IMR-90 (cell line): Measurements from ENCODE around the gene BCL2L11. TPM values are rescaled to one million over a fixed set of nuclear protein-coding genes. Genes with fewer than 3 reads are reported as not detected.

Experiments
- ATAC-seq: fragments of 200-7000 bp; cut with Tn5 transposase; 2 replicates; pipeline ENCODE4 v1.9.1; 2020; ENCODE audit warnings: low read depth, mild to moderate bottlenecking, moderate library complexity
- BruUV-seq: library from RNA; stranded (reverse); fragments of 400-500 nt; replicated peaks from 2 replicates; lab custom pipeline; 2021; lab: Mats Ljungman, UMichigan
- CTCF ChIA-PET: fragments of 300-600 bp; formaldehyde crosslinking; extraction: SDS; loops from one replicate; lab custom pipeline; 2021; ENCODE audit warnings: antibody characterized with exemption; lab: Yijun Ruan, JAX
- POLR2A ChIA-PET: fragments of 300-600 bp; sonication (Branson Sonifier 250); formaldehyde crosslinking; loops from one replicate; lab custom pipeline; 2022; ENCODE audit warnings: antibody characterized with exemption; ENCODE audit not compliant: unreplicated experiment; lab: Charles Lee
- DNase-seq: peaks from one replicate; pipeline ENCODE4 v3.0.0; 2013
- H2AFZ ChIP-seq: replicated peaks from 2 replicates; pipeline ENCODE3; 2013; ENCODE audit warnings: low read length, mild to moderate bottlenecking; ENCODE audit not compliant: poor library complexity
- H2AK5ac ChIP-seq: 2 replicates; pipeline ENCODE4 v1.6.1; 2013; ENCODE audit warnings: low read depth, low read length, inconsistent platforms
- H2AK9ac ChIP-seq: replicated peaks from 2 replicates; pipeline ENCODE3; 2013; ENCODE audit warnings: mild to moderate bottlenecking, low read depth, low read length, moderate library complexity; ENCODE audit not compliant: poor library complexity
- H2BK120ac ChIP-seq: 2 replicates; pipeline ENCODE4 v1.6.1; 2013; ENCODE audit warnings: low read depth, low read length, inconsistent platforms
- H2BK15ac ChIP-seq: 3 replicates; pipeline ENCODE4 v1.6.1; 2013; ENCODE audit warnings: low read depth, low read length, inconsistent platforms
- H2BK20ac ChIP-seq: 2 replicates; pipeline ENCODE4 v1.6.1; 2013; ENCODE audit warnings: low read depth, mild to moderate bottlenecking, inconsistent platforms, low read length, moderate library complexity
- H2BK5ac ChIP-seq: 2 replicates; pipeline ENCODE4 v1.6.1; 2013; ENCODE audit warnings: mild to moderate bottlenecking, low read depth, low read length, inconsistent platforms; ENCODE audit not compliant: poor library complexity, severe bottlenecking
- H3K14ac ChIP-seq: replicated peaks from 2 replicates; pipeline ENCODE4 v1.6.1; 2013; ENCODE audit warnings: low read depth, low read length, inconsistent platforms
- H3K18ac ChIP-seq: 2 replicates; pipeline ENCODE4 v1.6.1; 2013; ENCODE audit warnings: low read depth, low read length, control low read depth
- H3K23ac ChIP-seq: 2 replicates; pipeline ENCODE4 v1.6.1; 2013; ENCODE audit warnings: low read depth, low read length, inconsistent platforms
- H3K27ac ChIP-seq: 2 replicates; pipeline ENCODE4 v1.5.1; 2013; ENCODE audit warnings: mild to moderate bottlenecking, control low read depth, low read length; ENCODE audit not compliant: insufficient read depth
- H3K27me3 ChIP-seq: 2 replicates; pipeline ENCODE4 v1.6.1; 2013; ENCODE audit warnings: low read length; ENCODE audit not compliant: control insufficient read depth, insufficient read depth
- H3K36me3 ChIP-seq: 2 replicates; pipeline ENCODE4 v1.6.1; 2013; ENCODE audit warnings: low read length, mixed read lengths; ENCODE audit not compliant: control insufficient read depth, insufficient read depth
- H3K4ac ChIP-seq: 2 replicates; pipeline ENCODE4 v1.6.1; 2013; ENCODE audit warnings: low read depth, low read length, inconsistent platforms
- H3K4me1 ChIP-seq: 2 replicates; pipeline ENCODE4 v1.6.1; 2013; ENCODE audit warnings: low read length, mixed read lengths; ENCODE audit not compliant: control insufficient read depth, insufficient read depth
- H3K4me2 ChIP-seq: 2 replicates; pipeline ENCODE4 v1.6.1; 2013; ENCODE audit warnings: low read depth, mild to moderate bottlenecking, control low read depth, low read length, moderate library complexity
- H3K4me3 ChIP-seq: 2 replicates; pipeline ENCODE4 v1.5.1; 2013; ENCODE audit warnings: low read depth, mild to moderate bottlenecking, control low read depth, low read length, moderate library complexity; ENCODE audit not compliant: insufficient read depth
- H3K56ac ChIP-seq: 2 replicates; pipeline ENCODE4 v1.6.1; 2013; ENCODE audit warnings: low read length, inconsistent platforms; ENCODE audit not compliant: insufficient read depth; ENCODE audit errors: extremely low read depth
- H3K79me1 ChIP-seq, 2 experiments: 2 replicates each; pipeline ENCODE4 v1.6.1; 2013; ENCODE audit warnings: low read length in 2 of 2, inconsistent platforms in 1 of 2, low read depth in 1 of 2
- H3K9ac ChIP-seq: 2 replicates; pipeline ENCODE4 v1.6.1; 2013; ENCODE audit warnings: low read depth, low read length, control low read depth
- H3K9me1 ChIP-seq: 2 replicates; pipeline ENCODE4 v1.6.1; 2013; ENCODE audit warnings: low read length, inconsistent platforms; ENCODE audit not compliant: insufficient read depth
- H3K9me3 ChIP-seq: 2 replicates; pipeline ENCODE4 v1.6.1; 2013; ENCODE audit warnings: low read length; ENCODE audit not compliant: control insufficient read depth, insufficient read depth
- H4K20me1 ChIP-seq: 2 replicates; pipeline ENCODE4 v1.6.1; 2013; ENCODE audit warnings: low read length, inconsistent platforms; ENCODE audit not compliant: insufficient read depth
- H4K5ac ChIP-seq: 2 replicates; pipeline ENCODE4 v1.6.1; 2013; ENCODE audit warnings: mild to moderate bottlenecking, low read depth, low read length, control low read depth
- H4K8ac ChIP-seq, 2 experiments: 2 replicates each; pipeline ENCODE4 v1.6.1; 2013; ENCODE audit warnings: low read depth in 2 of 2, low read length in 2 of 2, control low read depth in 1 of 2, inconsistent platforms in 1 of 2
- H4K91ac ChIP-seq: 2 replicates; pipeline ENCODE4 v1.6.1; 2013; ENCODE audit warnings: low read depth, low read length, inconsistent platforms; ENCODE audit not compliant: insufficient read depth
- BHLHE40 ChIP-seq: fragments of 150-350 bp; IDR thresholded peaks from 2 replicates; pipeline ENCODE4 v1.6.1; 2016; ENCODE audit warnings: mild to moderate bottlenecking, low read depth, low read length
- CEBPB ChIP-seq: IDR thresholded peaks from 2 replicates; pipeline ENCODE4 v1.6.1; 2012; ENCODE audit warnings: low read depth, low read length, improper control_type of control experiment
- CHD1 ChIP-seq: IDR thresholded peaks from 2 replicates; pipeline ENCODE4 v1.6.1; 2012; ENCODE audit warnings: low read depth, low read length, improper control_type of control experiment
- ELK1 ChIP-seq: fragments of 150-350 bp; IDR thresholded peaks from 2 replicates; pipeline ENCODE4 v1.6.1; 2016; ENCODE audit warnings: low read depth, mild to moderate bottlenecking, low read length, moderate library complexity, borderline replicate concordance
- FOS ChIP-seq: fragments of 150-350 bp; IDR thresholded peaks from 2 replicates; pipeline ENCODE4 v1.6.1; 2016; ENCODE audit warnings: low read depth, low read length
- MAFK ChIP-seq: IDR thresholded peaks from 2 replicates; pipeline ENCODE4 v1.6.1; 2012; ENCODE audit warnings: low read depth, low read length, improper control_type of control experiment
- MXI1 ChIP-seq: IDR thresholded peaks from 2 replicates; pipeline ENCODE4 v1.6.1; 2012; ENCODE audit warnings: low read depth, mild to moderate bottlenecking, low read length, moderate library complexity, borderline replicate concordance
- POLR2A ChIP-seq: IDR thresholded peaks from 2 replicates; pipeline ENCODE4 v1.6.1; 2012; ENCODE audit warnings: mild to moderate bottlenecking, low read depth, low read length
- RAD21 ChIP-seq: IDR thresholded peaks from 2 replicates; pipeline ENCODE4 v1.6.1; 2012; ENCODE audit warnings: low read length, improper control_type of control experiment
- RFX5 ChIP-seq: IDR thresholded peaks from 2 replicates; pipeline ENCODE4 v1.8.0; 2012; ENCODE audit warnings: low read depth, mild to moderate bottlenecking, low read length, moderate library complexity
- SMC3 ChIP-seq: fragments of 150-350 bp; IDR thresholded peaks from 2 replicates; pipeline ENCODE4 v1.6.1; 2016; ENCODE audit warnings: low read depth, mild to moderate bottlenecking, antibody characterized with exemption, low read length, moderate library complexity
- WGBS, 2 experiments: methylation state at CpG; one replicate each; pipeline versions ENCODE4 v1.1.5 to v1.1.7; 2013; ENCODE audit warnings: missing lambda C conversion rate in 2 of 2; ENCODE audit not compliant: insufficient read length in 1 of 2; ENCODE audit errors: extremely low coverage in 2 of 2; 5-methylcytosine and 5-hydroxymethylcytosine counted together
- dilution Hi-C: fragments of 300-500 bp; cut with HindIII; formaldehyde crosslinking; loops from one replicate; pipeline ENCODE4 v1.14.3; 2018; ENCODE audit warnings: low sequenced_read_pairs; ENCODE audit not compliant: unreplicated experiment
- in situ Hi-C: fragments of 300-500 bp; cut with MboI; formaldehyde crosslinking; loops from 3 replicates; pipeline ENCODE4 v1.14.3; 2019; ENCODE audit warnings: low sequenced_read_pairs, inconsistent platforms, mixed read lengths
- intact Hi-C: fragments of 100-400 bp; cut with micrococcal nuclease; formaldehyde crosslinking; loops from 2 replicates; pipeline ENCODE4 v1.10.0; 2022
- polyA plus RNA-seq, 3 experiments: library from polyadenylated mRNA; depleted of rRNA; stranded (reverse); fragments of >200 nt; gene quantifications; 2 replicates each; pipeline ENCODE4 v1.2.3, GENCODE V29; 2012; ENCODE audit warnings: low replicate concordance in 1 of 3
- total RNA-seq: library from RNA; depleted of rRNA; stranded (reverse); fragments of >200 nt; gene quantifications from 2 replicates; pipeline ENCODE4 v1.2.3, GENCODE V29; 2012
- TF ChIP-seq, protein P1 (sequence below): fragments of 150-350 bp; IDR thresholded peaks from 2 replicates; pipeline ENCODE4 v1.6.1; 2017; ENCODE audit warnings: mild to moderate bottlenecking, antibody characterized with exemption, low read length, low read depth
- TF ChIP-seq, protein P2 (sequence below): conservative IDR thresholded peaks from 2 replicates; pipeline ENCODE4 v1.5.1; 2012; ENCODE audit warnings: mild to moderate bottlenecking, low read depth, low read length, improper control_type of control experiment

BCL2L11 gene
- total and polyA plus RNA-seq, 2 of the 4 experiments (the other 2 are of a cell fraction), result 1.1 to 1.7 TPM

DNA sequence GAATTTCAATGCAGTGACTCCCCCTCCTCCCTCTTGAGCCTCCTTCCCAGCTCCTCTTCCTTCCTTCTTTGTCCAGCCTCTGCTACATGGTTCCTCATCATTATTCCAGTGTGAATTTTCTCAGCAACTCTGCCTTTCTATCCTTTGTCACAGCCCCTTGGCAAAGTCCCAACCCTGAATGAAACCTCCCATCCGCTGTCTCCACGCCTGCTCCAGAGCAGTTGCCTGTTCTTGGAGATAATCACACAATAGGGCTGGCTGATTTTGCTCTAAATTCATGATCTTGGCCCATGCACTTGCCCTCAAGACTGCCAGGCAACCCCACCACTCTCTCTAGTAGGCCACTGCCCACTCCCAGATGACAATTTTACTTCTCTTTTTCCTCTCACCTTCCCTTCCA lies 61.4 kb downstream of the BCL2L11 start:
- in situ Hi-C loops, result no loop called here
- H3K4me2 ChIP-seq, result no peak overlapping the region
- no peak overlapping the region for H3K27ac ChIP-seq
- no peak overlapping the region for H3K56ac ChIP-seq
- no peak overlapping the region for H3K4me3 ChIP-seq
- H4K5ac ChIP-seq, result no peak overlapping the region
- POLR2A ChIA-PET, result no interaction called here
- H3K36me3 ChIP-seq, result no peaks in the 10 kb centered on the region
- no peak for ATAC-seq
- CTCF ChIA-PET, result no interaction called here
- no peak overlapping the region for H4K8ac ChIP-seq
- peaks cover 9% of the 10 kb centered on the region; the same call in 1 of the 2 replicates for H3K9me1 ChIP-seq
- BruUV-seq, result no TSS peak
- no peaks in the 10 kb centered on the region for H3K9me3 ChIP-seq
- H3K23ac ChIP-seq, result no peak overlapping the region
- no peak overlapping the region for H2BK120ac ChIP-seq
- intact Hi-C loops, result no loop called here
- no peak overlapping the region for H2BK20ac ChIP-seq
- DNase-seq, result no peak
- peaks cover 35% of the 10 kb centered on the region for H3K27me3 ChIP-seq
- no peak overlapping the region for H3K4ac ChIP-seq
- no peak overlapping the region for H2AK9ac ChIP-seq
- TF ChIP-seq MAFK (no peak), SMC3 (no peak), ELK1 (no peak), POLR2A (no peak), FOS (no peak), MXI1 (no peak), CHD1 (no peak), RFX5 (no peak), RAD21 (no peak), BHLHE40 (no peak), CEBPB (no peak)
- TF ChIP-seq, protein P1, sequence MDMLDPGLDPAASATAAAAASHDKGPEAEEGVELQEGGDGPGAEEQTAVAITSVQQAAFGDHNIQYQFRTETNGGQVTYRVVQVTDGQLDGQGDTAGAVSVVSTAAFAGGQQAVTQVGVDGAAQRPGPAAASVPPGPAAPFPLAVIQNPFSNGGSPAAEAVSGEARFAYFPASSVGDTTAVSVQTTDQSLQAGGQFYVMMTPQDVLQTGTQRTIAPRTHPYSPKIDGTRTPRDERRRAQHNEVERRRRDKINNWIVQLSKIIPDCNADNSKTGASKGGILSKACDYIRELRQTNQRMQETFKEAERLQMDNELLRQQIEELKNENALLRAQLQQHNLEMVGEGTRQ, result no peak
- TF ChIP-seq, protein P2, sequence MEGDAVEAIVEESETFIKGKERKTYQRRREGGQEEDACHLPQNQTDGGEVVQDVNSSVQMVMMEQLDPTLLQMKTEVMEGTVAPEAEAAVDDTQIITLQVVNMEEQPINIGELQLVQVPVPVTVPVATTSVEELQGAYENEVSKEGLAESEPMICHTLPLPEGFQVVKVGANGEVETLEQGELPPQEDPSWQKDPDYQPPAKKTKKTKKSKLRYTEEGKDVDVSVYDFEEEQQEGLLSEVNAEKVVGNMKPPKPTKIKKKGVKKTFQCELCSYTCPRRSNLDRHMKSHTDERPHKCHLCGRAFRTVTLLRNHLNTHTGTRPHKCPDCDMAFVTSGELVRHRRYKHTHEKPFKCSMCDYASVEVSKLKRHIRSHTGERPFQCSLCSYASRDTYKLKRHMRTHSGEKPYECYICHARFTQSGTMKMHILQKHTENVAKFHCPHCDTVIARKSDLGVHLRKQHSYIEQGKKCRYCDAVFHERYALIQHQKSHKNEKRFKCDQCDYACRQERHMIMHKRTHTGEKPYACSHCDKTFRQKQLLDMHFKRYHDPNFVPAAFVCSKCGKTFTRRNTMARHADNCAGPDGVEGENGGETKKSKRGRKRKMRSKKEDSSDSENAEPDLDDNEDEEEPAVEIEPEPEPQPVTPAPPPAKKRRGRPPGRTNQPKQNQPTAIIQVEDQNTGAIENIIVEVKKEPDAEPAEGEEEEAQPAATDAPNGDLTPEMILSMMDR, result no peak
- peaks cover 4% of the 10 kb centered on the region; the same call in 1 of the 2 replicates for H3K4me1 ChIP-seq
- no peak overlapping the region for H3K14ac ChIP-seq
- H4K91ac ChIP-seq, result no peak overlapping the region
- no peak overlapping the region for H2BK15ac ChIP-seq
- no peak overlapping the region for H2AK5ac ChIP-seq
- no peak overlapping the region for H2BK5ac ChIP-seq
- 0 out of 2 replicates have a peak, but pooled peaks cover 3% of the 10 kb centered on the region for H4K20me1 ChIP-seq
- WGBS, 2 experiments, result no CpG with 5 or more reads among the region's 2 CpGs
- dilution Hi-C loops, result no loop called here
- no peak overlapping the region for H2AFZ ChIP-seq
- no peak overlapping the region for H3K18ac ChIP-seq
- H3K79me1 ChIP-seq, result no peaks in the 10 kb centered on the region
- H3K9ac ChIP-seq, result no peak overlapping the region
